Progenitor cell of endocrine pancreas (in vitro differentiated cells): ENCODE measurements around the gene PAXX. TPM values are rescaled to one million over a fixed set of nuclear protein-coding genes. Genes with fewer than 3 reads are reported as not detected.

Experiments used
- DNase-seq: peaks from one replicate; pipeline ENCODE4 v3.0.0; 2021; ENCODE audit warnings: low spot score; ENCODE audit not compliant: unreplicated experiment
- H3K27ac Mint-ChIP-seq: 2 replicates; pipeline ENCODE4 v1.8.0; 2021; ENCODE audit warnings: mild to moderate bottlenecking, moderate library complexity, mixed read lengths
- H3K27me3 Mint-ChIP-seq: 2 replicates; pipeline ENCODE4 v1.8.0; 2021; ENCODE audit warnings: mixed read lengths
- H3K36me3 Mint-ChIP-seq: 2 replicates; pipeline ENCODE4 v1.8.0; 2022; ENCODE audit warnings: mixed read lengths; ENCODE audit not compliant: insufficient read depth
- H3K4me1 Mint-ChIP-seq: 2 replicates; pipeline ENCODE4 v1.8.0; 2021; ENCODE audit warnings: low read depth, mixed read lengths
- H3K4me3 Mint-ChIP-seq: 2 replicates; pipeline ENCODE4 v1.8.0; 2021; ENCODE audit warnings: low read depth, mild to moderate bottlenecking, moderate library complexity, mixed read lengths
- H3K9me3 Mint-ChIP-seq: 2 replicates; pipeline ENCODE4 v1.8.0; 2021; ENCODE audit warnings: low read depth, mixed read lengths
- CTCF ChIP-seq: fragments of 200-600 bp; sonication (generic); IDR thresholded peaks from one replicate; pipeline ENCODE4 v1.5.0; 2021; ENCODE audit warnings: antibody characterized with exemption, mild to moderate bottlenecking; ENCODE audit not compliant: unreplicated experiment
- total RNA-seq: library from RNA; stranded (reverse); gene quantifications from 2 replicates; pipeline ENCODE4 v1.2.1, GENCODE V29; 2021

Gene PAXX
- total RNA-seq, 1 donor from 2014 or later, result 54.9 TPM

- H3K4me3 Mint-ChIP-seq, result no peak overlapping the region
- no peak for TF ChIP-seq CTCF
- H3K9me3 Mint-ChIP-seq, result peaks cover 7% of the 10 kb centered on the region
- H3K4me1 Mint-ChIP-seq, result no peaks in the 10 kb centered on the region
- DNase-seq, result no peak
- H3K36me3 Mint-ChIP-seq, result no peaks in the 10 kb centered on the region
- no peaks in the 10 kb centered on the region for H3K27me3 Mint-ChIP-seq
- no peak overlapping the region for H3K27ac Mint-ChIP-seq
These were observed 34.3 kb upstream of the PAXX start for GRCh38 chr9:136957901-136958300.

GRCh38 chr9:136958473-136958872, 33.7 kb upstream of the PAXX start:
- H3K4me1 Mint-ChIP-seq, result no peaks in the 10 kb centered on the region
- no peaks in the 10 kb centered on the region for H3K36me3 Mint-ChIP-seq
- H3K9me3 Mint-ChIP-seq, result peaks cover 7% of the 10 kb centered on the region
- H3K27me3 Mint-ChIP-seq, result no peaks in the 10 kb centered on the region
- no peak overlapping the region for H3K4me3 Mint-ChIP-seq
- no peak overlapping the region for H3K27ac Mint-ChIP-seq
- TF ChIP-seq CTCF, result no peak
- no peak for DNase-seq

GRCh38 chr9:136958898-136959850, 33.0 kb upstream of the PAXX start:
- no peaks in the 10 kb centered on the region for H3K36me3 Mint-ChIP-seq
- H3K27ac Mint-ChIP-seq, result no peak overlapping the region
- H3K4me3 Mint-ChIP-seq, result no peak overlapping the region
- TF ChIP-seq CTCF, result no peak
- H3K27me3 Mint-ChIP-seq, result no peaks in the 10 kb centered on the region
- no peak for DNase-seq
- peaks cover 7% of the 10 kb centered on the region for H3K9me3 Mint-ChIP-seq
- H3K4me1 Mint-ChIP-seq, result no peaks in the 10 kb centered on the region

- Mint-ChIP-seq H3K27ac (no peak overlapping the region), H3K27me3 (peaks cover 3% of the 10 kb centered on the region), H3K4me1 (no peaks in the 10 kb centered on the region), H3K4me3 (no peak overlapping the region), H3K9me3 (peaks cover 7% of the 10 kb centered on the region), H3K36me3 (no peaks in the 10 kb centered on the region)
- no peak for TF ChIP-seq CTCF
- DNase-seq, result no peak
These were observed 31.8 kb upstream of the PAXX start for GRCh38 chr9:136960212-136960937.

GRCh38 chr9:136960938-136961275, 31.3 kb upstream of the PAXX start:
- Mint-ChIP-seq H3K9me3 (peaks cover 7% of the 10 kb centered on the region), H3K27me3 (peaks cover 6% of the 10 kb centered on the region), H3K27ac (no peak overlapping the region), H3K4me1 (peaks cover 1% of the 10 kb centered on the region), H3K4me3 (no peak overlapping the region), H3K36me3 (no peaks in the 10 kb centered on the region)
- TF ChIP-seq CTCF, result no peak
- no peak for DNase-seq
